T-helper 17 cell (primary cell): Measurements from ENCODE around the gene GTF2I. TPM values are rescaled to one million over a fixed set of nuclear protein-coding genes. Genes with fewer than 3 reads are reported as not detected.
"Not testable (repeated sequence)": the region's sequence is repeated elsewhere in the genome, so short reads cannot be mapped to it uniquely, and the experiment has no call there.

Experiments used
- ATAC-seq: fragments of 150-1000 bp; cut with Tn5 transposase; 2 replicates; pipeline ENCODE4 v1.10.0; 2021; ENCODE audit warnings: mild to moderate bottlenecking, moderate library complexity
- DNase-seq, 3 donors: peaks; one replicate each; pipeline versions ENCODE4 v3.0.0 to v3.0.0-alpha.2; 2020 to 2021
- H3K9me3 ChIP-seq: one replicate; pipeline ENCODE4 v1.7.0; 2013; ENCODE audit warnings: low read length, mild to moderate bottlenecking; ENCODE audit not compliant: control insufficient read depth, poor library complexity, severe bottlenecking
- H3K27ac Mint-ChIP-seq: one replicate; pipeline ENCODE4 v1.8.0; 2022; ENCODE audit warnings: mild to moderate bottlenecking, moderate library complexity, mixed read lengths
- H3K27me3 Mint-ChIP-seq: one replicate; pipeline ENCODE4 v1.8.0; 2022; ENCODE audit warnings: mixed read lengths
- H3K36me3 Mint-ChIP-seq: one replicate; pipeline ENCODE4 v1.8.0; 2022; ENCODE audit warnings: low read depth, mixed read lengths
- H3K4me1 Mint-ChIP-seq: one replicate; pipeline ENCODE4 v1.8.0; 2022; ENCODE audit warnings: mild to moderate bottlenecking, mixed read lengths
- H3K4me3 Mint-ChIP-seq: one replicate; pipeline ENCODE4 v1.8.0; 2022; ENCODE audit warnings: mild to moderate bottlenecking, moderate library complexity, mixed read lengths
- total RNA-seq, 4 donors: library from RNA in 2 of 4; stranded (reverse) in 2 of 4; gene quantifications; one replicate each; pipeline ENCODE4 v1.2.3 and lab custom pipeline; 2022 to 2026

The GTF2I gene
- total RNA-seq, 2 donors from 2014 or later = 127 to 141 TPM

DNA sequence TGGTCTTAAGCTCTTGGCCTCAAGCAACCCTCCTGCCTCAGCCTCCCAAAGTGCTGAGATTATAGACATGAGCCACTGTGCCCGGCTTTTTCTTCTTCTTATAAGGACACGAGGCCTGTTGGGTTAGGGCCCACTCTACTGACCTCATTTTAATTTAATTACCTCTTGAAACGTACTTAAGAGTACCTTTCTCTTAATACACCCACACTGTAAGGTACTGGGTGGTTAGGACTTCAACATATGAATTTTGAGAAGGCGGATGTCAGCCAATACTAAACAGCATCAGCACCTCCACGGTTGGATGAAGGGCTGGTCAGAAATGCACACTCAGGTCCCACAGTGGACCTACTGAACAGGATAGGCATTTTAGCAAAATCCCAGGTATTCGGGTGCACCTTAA is 124.2 kb downstream of the GTF2I start:
- H3K27ac Mint-ChIP-seq, H3K27me3 Mint-ChIP-seq, H3K9me3 ChIP-seq, H3K4me3 Mint-ChIP-seq, DNase-seq, ATAC-seq, H3K36me3 Mint-ChIP-seq, H3K4me1 Mint-ChIP-seq: not testable (repeated sequence)

DNA sequence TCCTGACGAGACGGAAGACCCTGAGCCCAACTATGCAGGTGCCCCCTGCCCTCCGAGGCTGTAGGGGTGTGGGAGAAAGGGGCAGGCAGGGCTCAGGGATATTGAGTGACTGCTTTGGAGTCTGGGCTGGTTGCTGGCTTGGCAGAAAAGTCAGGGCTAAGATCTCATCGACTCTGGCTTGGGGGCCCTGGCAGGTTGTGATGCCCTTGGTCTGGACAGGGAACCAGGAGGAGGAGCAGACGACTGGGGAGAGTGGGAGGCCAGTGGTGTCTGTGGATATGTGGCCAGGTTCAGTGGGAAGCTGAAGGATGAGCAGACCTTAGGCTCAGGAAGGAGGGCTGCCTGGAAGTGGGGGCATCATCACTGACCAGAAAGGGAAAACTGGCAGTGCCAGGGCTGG is 126.1 kb downstream of the GTF2I start:
- H3K4me1 Mint-ChIP-seq, H3K27ac Mint-ChIP-seq, H3K4me3 Mint-ChIP-seq, ATAC-seq, DNase-seq, H3K9me3 ChIP-seq, H3K27me3 Mint-ChIP-seq, H3K36me3 Mint-ChIP-seq: not testable (repeated sequence)

DNA sequence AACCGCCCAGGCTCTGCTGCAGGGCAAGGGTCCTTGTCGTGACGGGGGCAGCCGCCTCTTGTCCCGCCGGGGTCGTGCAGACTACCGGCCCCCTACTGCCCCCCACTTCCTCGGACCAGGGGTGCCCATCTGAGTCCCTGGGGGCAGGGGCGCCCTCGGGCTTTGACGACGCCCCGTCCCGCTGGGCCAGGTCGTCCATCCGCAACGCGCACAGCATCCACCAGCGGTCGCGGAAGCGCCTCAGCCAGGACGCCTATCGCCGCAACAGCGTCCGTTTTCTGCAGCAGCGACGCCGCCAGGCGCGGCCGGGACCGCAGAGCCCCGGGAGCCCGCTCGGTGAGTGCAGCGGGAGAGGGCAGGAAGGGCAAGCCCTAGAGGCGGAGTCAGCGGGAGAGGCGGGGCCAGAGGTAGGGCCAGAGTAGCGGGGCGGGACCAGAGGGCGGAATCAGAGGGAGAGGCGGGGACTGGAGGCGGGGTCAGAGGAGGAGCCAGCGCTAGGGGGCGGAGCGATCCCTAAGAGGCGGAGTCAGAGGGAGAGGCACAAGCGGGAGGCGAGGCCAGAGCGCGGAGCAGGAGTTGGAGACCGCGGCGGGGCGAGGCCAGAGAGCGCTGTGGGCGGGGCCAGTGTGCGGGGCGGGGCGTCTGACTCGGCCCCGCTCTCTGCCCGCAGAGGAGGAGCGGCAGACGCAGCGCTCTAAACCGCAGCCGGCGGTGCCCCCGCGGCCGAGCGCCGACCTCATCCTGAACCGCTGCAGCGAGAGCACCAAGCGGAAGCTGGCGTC is 131.0 kb downstream of the GTF2I start:
- not testable (repeated sequence) for H3K36me3 Mint-ChIP-seq, H3K27ac Mint-ChIP-seq, H3K4me1 Mint-ChIP-seq, H3K9me3 ChIP-seq, H3K27me3 Mint-ChIP-seq
- ATAC-seq (peak; percentile 92), DNase-seq (peak; percentile 87 to 97 (median 95))
- H3K4me3 Mint-ChIP-seq = peak overlapping the region; percentile 71

DNA sequence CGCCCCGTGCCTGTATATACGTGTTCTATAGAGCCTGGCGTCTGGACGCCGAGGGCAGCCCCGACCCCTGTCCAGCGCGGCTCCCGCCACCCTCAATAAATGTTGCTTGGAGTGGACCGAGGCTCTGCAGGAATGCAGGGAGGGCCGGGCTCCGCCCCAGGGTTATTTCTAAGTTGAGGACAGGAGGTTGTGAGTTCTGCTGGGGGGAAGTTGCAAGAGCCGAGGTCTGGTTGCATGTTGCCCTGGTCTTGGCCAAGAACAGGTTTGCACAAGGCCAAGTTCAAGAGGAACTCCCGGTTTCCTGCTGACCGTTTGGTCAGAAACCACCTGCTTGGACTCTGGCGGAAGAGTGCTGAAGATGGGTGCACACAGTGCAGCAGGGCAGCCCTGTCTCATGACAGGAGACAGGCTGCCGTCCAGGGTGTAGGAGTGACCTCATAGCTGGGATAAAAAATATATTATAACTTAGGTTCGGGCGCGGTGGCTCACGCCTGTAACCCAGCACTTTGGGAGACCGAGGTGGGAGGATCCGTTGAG is 131.8 kb downstream of the GTF2I start:
- not testable (repeated sequence) for H3K4me1 Mint-ChIP-seq, ATAC-seq, H3K27me3 Mint-ChIP-seq, H3K27ac Mint-ChIP-seq, H3K36me3 Mint-ChIP-seq, H3K4me3 Mint-ChIP-seq, DNase-seq, H3K9me3 ChIP-seq

DNA sequence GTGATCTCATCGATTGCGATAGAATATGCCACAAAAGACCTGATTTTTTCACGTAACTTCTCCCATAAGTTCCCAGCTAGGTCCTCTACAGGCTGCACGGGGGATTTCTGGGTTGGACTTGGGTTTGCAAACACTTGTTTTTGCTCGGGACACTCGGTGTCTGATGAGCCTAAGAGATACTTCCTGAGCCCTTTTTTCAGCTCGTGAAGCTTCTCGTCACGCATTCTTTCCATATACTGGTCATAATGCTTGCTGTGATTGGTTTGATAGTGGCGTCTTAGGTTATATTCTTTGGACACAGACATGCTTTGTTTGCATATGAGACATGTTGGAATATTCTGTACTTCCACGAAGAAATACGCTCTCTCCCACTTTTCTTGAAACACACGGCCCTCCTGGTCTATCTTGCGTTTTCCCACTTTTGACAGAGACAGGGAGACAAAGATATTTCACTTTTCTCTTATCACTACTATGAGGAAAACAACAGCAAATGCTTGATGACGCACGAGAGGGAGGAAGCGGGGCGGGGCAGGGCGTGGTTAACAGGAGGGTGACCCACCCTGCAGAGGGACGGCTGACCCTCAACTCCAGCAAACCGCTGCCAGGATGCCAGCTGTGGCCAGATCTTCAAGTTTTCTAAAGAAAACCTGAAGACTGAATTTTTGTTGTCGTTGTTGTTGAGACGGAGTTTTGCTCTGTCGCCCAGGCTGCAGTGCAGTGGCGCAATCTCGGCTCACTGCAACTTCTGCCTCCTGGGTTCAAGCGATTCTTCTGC is 140.5 kb downstream of the GTF2I start:
- not testable (repeated sequence) for H3K4me3 Mint-ChIP-seq, DNase-seq, H3K4me1 Mint-ChIP-seq, ATAC-seq, H3K36me3 Mint-ChIP-seq, H3K27me3 Mint-ChIP-seq, H3K9me3 ChIP-seq, H3K27ac Mint-ChIP-seq

DNA sequence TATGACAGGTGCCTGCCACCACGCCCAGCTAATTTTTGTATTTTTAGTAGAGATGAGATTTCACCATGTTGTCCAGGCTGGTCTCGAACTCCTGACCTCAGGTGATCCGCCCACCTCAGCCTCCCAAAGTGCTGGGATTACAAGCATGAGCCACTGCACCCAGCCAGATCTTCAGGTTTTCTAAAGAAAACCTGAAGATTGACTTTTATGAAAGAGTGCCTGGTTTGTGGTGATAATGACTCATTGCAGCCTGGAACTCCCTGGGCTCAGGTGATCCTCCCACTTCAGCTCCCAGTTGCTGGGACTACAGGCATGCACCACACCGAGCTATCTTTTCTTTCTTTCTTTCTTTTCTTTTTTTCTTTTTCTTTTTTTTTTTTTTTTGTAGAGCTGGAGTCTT is 141.1 kb downstream of the GTF2I start:
- not testable (repeated sequence) for H3K4me3 Mint-ChIP-seq, H3K9me3 ChIP-seq, DNase-seq, H3K4me1 Mint-ChIP-seq, H3K36me3 Mint-ChIP-seq, H3K27me3 Mint-ChIP-seq, ATAC-seq
- H3K27ac Mint-ChIP-seq = peak overlapping the region; percentile 59

Other genes starting within 250 kb of the GTF2I start
- 1 to 10 TPM; 2.3 to 3.5 TPM for gene GTF2IRD1, start 203.8 kb upstream of the GTF2I start, total RNA-seq
- 10 to 100 TPM in 1 of 2 donors, 1 to 10 TPM in 1; 1.1 to 14.6 TPM for gene NCF1, start 116.3 kb downstream of the GTF2I start, total RNA-seq
- 10 to 100 TPM; 12.4 to 16.3 TPM for gene GTF2IRD2, start 193.9 kb downstream of the GTF2I start, total RNA-seq